NCI-H774 (cell line): ENCODE measurements around the gene FBLN2.

Experiments used
- DNase-seq: peaks from one replicate; lab custom pipeline; 2025; lab: John Stamatoyannopoulos, UW

The FBLN2 gene

DNA sequence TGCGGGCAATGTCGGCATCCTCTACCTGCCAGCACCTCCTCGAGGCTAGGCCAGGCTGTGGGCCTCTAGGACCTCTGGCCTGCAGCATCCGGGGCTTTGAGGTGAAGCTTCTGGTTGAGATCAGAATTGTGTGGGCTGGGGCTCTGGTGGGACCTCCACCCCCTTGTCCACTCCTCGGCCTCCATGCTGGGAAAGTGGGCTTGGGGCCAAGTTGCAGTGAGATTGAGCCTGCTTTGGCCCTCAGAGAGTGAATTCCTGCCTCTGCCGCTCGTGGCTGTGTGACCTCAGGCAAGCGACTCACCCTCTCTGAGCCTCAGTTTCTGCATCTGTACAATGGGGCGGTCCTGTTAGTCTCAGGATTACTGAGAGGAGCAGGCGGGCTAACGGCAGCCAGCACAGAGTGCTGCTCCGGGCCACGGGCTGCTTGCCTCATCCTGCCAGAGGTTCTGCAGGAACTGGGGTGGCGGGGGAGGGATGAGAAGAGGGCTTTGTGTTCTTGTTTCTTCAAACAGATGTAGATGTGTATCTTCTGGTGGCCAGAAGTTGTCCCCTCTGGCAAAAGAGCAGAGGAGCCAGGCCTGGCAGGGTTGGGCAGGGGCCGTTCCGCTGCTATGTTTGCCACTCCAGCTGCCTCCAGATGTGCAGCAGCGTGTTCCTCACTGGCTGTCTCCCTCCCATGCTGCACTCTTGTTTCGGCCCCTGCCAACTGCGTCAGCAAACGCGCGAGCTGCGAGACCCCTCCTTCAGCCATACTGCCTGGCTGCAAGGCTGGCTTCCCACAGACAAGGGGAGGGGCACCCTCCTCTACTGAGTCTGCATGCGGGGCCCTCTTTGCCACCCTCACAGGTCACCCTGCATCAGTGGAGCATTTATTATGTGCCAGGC, 33.7 kb downstream of the FBLN2 start:
- DNase-seq = no peak

DNA sequence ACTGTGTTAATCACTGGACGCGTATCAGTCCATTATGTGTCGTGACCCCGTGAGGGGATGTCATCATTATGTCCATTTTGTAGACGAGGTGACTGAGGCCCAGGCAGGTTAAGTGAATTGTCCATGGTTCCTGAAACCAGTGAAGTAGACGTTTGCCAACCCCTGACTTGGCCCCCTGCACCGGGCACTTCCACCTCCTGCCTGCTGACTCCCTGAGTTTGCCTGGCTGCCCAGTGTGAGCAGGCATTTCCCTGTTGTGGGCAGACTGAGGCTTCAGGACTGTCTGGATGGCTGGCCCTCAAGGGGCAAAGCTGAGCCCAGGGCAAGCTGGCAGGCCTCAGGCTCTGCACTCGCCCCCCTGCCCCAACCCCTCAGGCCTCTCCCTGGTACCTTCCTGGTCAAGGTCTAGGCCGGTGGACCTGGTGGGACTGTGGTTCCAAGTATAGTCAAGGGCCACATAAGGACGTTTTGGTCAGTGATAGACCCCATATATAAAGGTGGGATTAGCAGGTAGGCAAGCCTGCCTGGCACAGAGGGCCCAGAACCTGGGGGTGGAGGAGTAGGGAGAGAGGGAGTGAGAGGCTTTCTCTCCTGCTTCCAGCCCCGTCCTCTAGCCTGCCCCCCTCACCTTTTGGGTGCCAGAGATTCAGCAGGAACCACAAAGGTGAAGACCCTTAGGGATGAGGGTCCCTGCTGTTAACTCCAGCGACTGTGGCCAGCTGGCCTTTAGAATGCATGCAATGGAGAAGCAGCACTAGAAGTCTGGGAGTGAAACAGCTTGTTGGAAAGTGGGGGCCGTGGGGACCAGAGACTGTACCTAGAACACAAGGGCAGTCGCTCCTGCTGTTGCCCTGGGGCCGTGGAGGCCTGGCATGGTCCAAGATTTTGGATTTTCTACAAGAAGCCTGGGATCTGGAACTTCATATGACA, 34.6 kb downstream of the FBLN2 start:
- no peak for DNase-seq

DNA sequence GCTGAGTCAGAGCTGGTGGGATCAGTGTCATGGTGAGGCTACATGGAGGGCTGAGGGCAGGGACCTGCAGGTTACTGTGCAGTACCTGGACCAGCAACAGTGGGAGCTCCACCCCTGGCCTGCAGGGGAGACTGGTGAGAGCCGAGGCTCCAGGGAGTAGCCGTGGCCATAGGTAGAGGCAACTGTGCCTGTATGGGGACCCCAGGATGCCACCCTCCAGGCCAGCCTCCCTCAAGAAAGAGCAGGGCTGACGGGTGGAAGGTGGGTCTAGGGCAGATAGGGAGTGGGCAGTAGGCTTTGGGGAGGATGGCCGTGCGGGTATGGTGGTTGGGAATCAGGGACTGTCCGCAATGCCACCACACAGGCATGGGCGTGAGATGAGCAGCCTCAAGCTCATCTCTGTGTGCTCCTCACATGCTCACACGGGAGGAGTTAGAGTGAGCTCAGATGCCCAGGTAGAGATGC, 35.5 kb downstream of the FBLN2 start:
- no peak for DNase-seq

DNA sequence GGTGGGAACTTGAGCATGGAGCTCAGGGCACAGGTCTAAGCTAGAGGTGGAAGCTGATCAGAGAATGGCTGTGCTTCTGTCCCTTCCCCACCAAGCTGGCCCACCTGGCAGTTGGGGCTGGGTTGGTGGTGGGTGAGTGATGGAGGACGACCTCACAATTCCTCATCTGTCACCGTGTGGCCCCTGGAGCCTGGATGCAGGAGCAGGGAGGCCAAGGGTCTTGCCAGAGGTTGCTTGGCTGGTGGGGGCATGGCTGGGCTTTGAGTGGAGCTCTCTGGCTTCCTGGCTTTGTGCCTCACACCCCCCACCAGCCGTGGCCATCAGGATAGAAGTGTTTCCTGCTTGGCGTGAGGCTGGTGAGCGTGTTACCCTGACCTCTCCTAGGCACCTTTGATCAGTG, 36.0 kb downstream of the FBLN2 start:
- DNase-seq = no peak

DNA sequence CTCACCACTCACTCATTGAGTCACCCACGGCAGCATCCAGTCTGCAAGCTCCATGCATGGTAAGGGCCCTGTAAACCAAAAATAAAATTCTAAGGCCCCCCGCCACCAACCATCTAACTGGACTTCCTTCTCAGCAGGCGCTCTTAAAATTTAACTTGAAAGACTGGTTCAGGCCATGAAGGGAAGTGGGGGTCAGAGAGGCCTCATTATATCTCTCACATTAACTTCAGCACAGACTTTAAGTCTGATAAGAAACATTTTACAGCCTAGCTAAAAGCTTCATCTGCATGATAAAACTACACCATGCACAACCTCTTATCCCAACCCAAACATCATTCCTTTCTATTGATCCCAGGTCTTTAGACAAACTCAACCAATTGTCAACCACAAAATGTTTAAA, 38.5 kb downstream of the FBLN2 start:
- DNase-seq = no peak

DNA sequence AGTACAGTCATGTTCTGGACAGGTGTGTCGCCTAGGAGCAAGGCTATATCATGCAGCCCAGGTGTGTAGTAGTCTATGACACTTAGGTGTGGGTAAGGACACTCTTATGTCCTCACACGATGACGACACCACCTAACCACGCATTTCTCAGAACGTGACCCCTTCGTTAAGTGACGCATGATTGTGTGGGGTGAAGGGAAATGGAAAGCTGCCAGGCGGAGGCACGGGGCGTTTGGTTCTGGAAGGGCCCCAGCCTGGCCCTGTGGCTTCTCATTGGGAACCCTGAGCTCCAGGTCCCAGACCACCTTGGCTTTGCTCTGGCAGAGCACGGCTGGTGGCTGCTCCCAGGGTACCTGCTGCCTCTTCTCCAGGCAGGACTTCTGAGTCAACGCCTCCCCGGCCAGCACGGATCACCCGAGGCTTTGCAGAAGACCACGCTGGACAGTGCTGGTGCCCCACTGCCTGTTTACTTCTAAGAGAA, 39.3 kb downstream of the FBLN2 start:
- DNase-seq = no peak

DNA sequence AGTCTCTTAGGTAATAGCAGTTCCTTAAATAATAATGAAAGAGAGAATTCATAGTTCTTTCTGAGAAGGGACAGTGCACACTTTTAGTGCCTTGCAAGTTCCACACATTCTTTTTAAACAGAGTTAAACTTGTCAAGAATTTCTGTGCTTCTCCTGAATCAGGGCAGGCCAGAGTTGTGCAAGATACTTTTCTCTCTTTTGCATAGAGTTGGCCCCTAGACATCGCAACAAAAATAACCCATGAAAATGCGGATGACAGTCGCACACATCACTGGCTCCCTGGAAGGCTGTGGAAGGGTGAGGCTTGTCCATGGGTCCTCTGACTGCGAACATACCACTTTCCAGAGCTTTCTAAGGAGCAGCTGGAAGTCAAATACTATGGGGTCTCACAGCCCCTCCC, 40.1 kb downstream of the FBLN2 start:
- DNase-seq = no peak

DNA sequence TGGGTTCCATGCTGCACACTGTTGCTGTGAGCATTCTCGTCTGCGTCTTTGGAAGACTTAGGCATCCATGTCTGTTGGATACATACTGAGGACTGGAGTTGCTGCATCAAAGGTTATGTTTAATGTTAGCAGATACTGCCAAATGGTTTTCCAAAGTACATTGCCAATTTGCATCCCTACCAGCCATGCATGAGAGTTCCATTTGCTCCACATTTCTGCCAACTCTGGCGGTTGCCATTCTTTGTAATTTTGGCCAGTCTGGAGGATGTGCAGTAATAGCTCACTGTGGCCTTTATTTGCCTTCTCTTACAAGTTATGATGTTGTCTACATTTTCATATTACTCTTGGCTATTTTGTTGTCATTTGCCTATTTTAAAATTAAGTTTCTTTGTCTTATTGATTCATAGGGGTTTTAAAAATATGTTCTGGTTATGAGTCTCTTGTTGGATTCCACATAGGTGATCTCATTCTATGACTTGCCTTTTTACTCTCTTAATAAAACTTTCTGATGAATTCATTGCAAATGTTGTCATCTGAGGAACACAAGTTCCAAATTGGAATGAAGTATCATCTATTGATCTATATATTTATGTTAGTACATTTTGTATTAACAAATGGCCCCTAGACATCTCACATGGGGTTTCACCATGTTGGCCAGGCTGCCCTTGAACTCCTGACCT, 42.1 kb downstream of the FBLN2 start:
- no peak for DNase-seq

DNA sequence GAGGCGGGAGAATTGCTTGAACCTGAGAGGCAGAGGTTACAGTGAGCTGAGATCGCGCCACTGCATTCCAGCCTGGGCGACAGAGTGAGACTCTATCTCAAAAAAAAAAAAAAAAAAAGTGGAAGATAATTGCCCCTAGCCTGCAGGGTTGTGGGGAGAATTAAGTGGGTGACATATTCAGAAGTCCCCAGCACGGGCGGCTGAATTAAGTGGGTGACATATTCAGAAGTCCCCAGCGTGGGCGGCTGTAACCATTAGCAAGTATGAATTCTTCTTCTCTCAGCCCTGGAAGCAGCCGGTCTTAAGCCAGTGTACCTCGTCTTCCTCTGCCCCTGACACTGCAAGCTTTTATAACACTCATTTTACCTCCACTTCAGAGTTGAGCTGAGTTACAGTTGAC, 44.7 kb downstream of the FBLN2 start:
- no peak for DNase-seq

DNA sequence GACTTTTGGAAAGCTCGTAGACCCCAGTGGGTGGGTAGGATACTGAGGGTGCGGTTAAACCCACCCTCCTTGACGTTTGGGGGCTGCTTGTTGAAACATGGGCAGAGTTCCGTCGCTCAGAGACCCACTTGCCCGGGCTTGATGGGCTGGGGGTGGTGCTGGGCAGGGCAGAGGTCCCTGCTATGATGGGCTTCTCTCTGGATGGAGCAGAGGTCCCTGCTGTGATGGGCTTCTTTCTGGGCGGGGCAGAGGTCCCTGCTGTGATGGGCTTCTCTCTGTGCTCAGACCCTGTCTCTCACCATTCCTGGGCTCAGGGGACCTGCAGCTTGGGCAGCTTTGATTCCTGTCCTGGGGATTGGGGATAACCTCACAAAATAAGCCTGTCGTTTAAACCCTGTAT, 45.2 kb downstream of the FBLN2 start:
- DNase-seq = no peak

DNA sequence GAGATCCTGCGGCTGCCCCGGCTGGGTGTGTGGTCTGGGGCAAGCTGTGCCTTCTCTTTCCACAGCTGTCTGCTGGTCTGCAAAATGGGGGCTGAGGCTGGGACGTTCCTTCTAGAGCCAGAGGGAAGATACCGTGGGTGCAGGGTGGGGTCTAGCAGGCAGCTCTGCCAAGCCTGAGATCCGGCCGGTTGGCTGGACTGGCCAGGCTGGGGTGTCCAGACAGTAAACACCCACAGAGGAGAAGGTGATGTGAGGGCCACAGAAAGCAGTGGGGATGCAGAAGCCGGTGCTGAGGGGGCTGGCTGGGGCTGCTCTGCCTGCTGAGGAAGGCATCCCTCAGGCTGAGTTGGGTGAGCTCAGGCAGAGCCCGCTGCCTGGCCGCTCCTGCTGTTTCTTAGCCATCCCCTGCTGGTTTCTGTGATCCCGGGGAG, 46.1 kb downstream of the FBLN2 start:
- no peak for DNase-seq

DNA sequence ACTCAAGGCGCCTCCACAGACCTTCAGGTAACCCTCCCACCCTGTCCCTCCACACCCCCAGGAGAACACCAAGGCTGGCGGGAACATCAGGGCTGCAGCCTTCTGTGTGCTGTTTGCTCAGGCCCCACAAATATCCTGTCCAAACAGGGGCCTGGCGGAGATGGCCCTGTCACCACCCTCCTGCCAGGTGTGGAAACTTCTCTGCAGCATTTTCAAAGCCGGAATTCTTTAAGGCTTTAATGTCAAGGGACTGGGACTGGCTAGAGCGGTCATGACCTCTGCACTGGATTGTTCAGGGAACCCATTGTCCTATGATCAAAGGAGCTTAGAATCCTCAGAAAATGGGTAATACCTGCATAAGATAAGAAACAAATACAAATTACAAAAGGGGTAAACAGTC, 46.6 kb downstream of the FBLN2 start:
- DNase-seq = no peak

DNA sequence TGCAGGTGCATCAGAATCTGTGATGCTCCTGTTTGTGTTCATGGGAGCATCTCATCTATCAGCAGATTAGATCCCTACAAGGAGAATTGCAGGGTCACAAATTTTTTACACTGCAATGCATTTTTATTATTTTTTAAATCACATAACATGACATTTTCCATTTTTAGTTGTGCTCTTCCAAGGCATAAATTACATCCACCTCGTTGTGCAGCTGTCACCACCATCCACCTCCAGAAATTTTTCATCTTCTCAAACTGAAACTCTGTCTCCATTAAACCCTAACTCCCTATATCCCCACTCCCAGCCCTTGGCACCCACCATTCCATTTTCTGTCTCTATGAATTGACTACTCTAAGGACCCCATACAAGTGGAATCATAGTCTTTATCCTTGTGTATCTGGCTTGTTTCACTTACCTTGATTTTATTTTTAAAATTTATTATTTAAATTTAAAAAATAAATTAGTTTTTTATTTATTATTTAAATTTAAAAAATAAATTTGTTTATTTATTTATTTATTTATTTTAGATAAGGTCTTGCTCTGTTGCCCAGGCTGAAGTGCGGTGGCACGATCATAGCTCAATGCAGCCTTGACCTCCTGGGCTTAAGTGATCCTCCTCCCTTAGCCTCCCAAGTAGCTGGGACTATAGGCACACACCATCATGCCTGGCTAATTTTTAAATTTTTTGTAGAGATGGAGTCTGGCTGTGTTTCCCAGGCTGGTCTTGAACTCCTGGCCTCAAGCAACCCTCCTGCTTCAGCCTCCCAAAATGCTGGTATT, 47.7 kb downstream of the FBLN2 start:
- no peak for DNase-seq

DNA sequence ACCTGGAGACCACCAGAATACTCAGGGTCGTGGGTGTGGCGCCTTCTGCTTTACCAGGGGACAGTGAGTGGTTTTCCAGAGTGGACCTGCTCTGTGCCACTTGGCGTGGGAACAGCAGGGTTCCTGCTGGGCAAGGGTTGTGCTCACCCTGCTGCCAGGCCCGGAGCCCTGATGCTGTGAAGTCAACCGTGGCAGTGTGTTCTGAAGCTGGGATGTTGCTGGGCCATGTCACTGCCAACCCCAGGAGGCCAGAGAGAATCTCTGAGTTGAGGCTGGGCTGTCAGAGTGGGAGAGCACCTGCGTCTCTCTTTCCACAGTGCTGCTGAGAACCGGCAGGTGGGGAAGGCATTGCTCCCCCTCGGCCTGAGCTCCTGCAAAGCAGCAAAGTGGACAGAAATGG, 48.7 kb downstream of the FBLN2 start:
- no peak for DNase-seq

DNA sequence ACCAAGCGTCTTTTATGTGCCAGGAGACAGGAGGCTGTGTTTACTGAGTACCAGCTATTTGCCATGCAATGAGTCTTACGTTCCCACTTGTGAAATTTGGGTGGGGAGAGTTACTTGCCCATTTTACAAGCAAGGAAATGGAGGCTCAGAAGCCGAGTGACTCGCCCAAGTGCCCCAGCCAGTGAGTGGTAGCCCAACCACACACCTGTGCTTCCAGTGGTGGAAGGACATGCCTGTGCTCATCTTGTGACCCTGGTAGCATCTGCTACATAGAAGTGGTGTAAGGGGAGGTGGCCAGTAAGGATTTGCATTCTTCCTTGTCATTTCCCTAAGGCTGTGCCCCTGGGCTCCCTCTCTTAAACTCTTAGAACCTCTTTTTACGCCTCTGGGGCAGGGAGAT, 49.3 kb downstream of the FBLN2 start:
- no peak for DNase-seq

DNA sequence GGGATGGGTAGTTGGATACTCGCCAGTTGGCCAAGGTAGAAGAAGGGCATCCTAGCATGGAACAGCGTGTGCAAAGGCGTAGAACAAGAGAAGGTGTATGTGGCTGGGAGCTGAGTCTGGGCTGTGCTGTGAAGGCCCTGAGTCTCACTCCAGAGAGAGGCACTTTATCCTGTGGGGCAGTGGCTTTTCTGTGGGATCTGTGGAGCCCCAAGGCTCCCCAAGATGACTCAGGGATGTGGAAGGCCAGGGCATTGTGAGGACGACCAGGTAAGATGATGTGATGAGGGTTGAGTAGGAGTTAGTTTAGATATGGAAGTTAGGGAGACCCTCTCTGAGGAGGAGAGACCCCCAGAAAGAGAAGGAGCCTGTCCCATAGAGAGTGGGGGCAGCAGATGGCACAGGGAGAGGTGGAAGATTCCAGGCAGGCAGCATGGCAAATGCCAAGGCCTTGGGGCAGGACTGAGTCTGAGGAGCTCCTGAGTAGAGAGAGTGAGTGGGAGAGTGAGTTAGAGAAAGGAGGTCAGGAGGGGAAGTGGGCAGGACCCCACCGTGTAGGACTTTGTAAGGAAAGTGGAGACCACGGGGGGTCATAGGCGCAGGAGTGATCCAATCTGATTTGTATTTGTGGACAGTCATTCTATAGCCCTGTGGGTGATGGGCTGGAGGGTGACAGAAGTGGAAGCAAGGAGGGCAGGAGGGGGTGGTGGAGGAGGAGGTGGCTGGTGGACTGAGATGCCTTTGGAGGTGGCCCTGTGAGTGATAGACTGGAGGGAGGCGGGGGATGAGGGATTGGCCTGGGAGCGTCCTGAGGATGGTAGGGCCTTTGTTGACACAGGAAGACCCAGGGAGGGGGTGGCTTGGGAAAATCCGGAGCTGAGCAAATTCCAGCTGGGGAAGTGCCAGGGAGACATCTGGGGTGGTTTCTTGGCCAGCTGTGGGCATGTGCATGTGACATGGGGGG, 50.3 kb downstream of the FBLN2 start:
- no peak for DNase-seq

DNA sequence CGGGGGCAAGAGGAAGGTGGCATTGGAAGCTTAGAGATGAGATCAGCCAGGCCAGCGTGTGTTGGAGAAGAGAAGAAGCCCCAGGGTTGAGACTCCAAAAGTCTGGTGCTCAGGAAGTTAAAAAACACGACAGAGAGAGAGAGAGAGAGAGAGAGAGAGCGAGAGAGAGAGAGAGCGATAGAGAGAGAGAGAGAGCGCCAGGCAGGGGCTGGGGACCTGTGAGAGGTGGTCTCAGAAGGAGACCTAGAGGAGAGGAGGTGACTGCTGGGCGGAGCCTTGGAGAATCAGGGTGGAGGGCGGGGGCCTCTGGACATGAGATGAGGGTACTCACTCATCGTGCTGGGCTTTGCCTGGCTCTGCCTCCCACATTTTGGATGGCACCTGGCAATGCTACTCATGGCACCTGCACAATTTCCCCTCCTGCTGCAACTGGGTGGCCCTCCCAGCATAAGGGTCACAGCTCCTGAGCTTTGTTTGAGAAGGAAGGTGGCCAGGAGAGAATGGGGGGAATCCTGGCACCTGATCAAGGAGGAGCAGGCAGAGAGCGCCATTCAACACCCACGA, 51.0 kb downstream of the FBLN2 start:
- no peak for DNase-seq

DNA sequence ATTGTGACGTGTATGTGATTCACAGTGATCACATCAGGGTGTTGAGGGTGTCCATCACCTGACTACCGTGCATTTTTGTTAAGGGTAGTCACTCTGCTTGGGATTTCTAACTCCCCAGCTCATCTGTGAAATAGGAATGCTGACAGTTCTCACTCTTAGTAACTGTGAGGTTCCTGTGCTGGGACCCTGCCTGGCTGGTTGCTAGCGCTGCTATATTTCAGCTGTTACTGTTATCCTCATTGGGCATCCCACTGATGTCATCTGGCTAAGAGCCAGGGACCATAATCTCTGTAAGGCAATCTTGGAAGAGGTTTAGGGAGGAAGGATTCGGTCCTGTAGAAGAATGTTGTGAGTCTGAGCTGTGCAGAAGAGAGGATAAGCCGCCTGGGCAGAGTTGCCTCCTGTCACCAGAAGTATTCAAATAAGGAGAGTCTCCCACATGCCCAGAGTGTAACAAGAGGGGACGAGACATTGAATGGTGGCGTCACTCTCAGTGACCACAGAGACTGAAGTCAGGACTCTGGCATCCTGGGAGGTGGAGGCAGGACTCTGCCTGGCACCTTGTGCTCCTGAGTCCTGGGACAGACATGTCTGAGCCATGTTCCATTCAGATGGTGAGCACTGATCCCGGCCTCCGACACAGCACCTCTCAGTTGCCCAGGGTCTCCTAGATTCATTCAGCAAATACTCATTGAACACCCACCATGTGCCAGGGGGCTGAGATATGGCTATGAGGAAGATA, 52.2 kb downstream of the FBLN2 start:
- DNase-seq = no peak

DNA sequence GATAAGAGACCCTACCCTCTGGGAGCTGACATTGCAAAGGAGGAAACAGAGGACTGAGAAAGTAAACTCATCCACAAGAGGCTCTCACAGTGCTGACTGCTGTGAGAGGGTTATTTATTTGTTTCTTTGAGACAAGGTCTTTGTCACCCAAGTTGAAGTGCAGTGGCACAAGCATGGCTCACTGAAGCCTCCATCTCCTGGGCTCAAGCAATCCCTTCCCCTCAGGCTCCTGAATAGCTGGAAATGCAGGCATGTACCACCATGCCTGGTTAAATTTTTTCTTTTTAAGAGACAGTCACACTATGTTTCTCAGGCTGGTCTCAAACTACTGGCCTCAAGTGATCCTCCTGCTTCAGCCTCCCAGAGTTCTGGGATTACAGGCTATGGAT, 52.8 kb downstream of the FBLN2 start:
- DNase-seq = no peak
